HepG2 (cell line): Measurements from ENCODE around the gene UNC5B. TPM values are rescaled to one million over a fixed set of nuclear protein-coding genes. Genes with fewer than 3 reads are reported as not detected.
A peak's percentile ranks its signal among the peaks of the same experiment; 100 is the strongest.

Source experiments
- ATF7 ChIP-seq, 2 experiments: fragments of 450-650 bp in 1 of 2; sonication (generic) in 1 of 2; formaldehyde crosslinking in 1 of 2; IDR thresholded peaks; 2 replicates each; pipeline versions ENCODE4 v1.4.0 to v1.6.1; 2016 to 2020; ENCODE audit warnings: antibody characterized with exemption in 1 of 2, mild to moderate bottlenecking in 1 of 2, missing genetic modification reagents in 1 of 2
- BCL6 ChIP-seq: IDR thresholded peaks from 2 replicates; pipeline ENCODE4 v1.6.1; 2016; ENCODE audit warnings: missing genetic modification reagents, missing compliant biosample characterization
- CBFB ChIP-seq: sonication (generic); formaldehyde crosslinking; IDR thresholded peaks from 2 replicates; pipeline ENCODE4 v1.4.0; 2020; ENCODE audit warnings: missing genetic modification reagents
- CENPBD1 ChIP-seq: sonication (generic); formaldehyde crosslinking; IDR thresholded peaks from 2 replicates; pipeline ENCODE4 v1.8.0; 2022; ENCODE audit warnings: missing genetic modification reagents, low read depth, mild to moderate bottlenecking, borderline replicate concordance
- E2F2 ChIP-seq: sonication (generic); formaldehyde crosslinking; IDR thresholded peaks from 2 replicates; pipeline ENCODE4 v1.4.0; 2020; ENCODE audit warnings: missing genetic modification reagents, borderline replicate concordance
- ELK4 ChIP-seq: sonication (generic); formaldehyde crosslinking; IDR thresholded peaks from 2 replicates; pipeline ENCODE4 v1.9.0; 2021; ENCODE audit warnings: missing genetic modification reagents, borderline replicate concordance
- FOXK1 ChIP-seq: sonication (generic); formaldehyde crosslinking; IDR thresholded peaks from 2 replicates; pipeline ENCODE4 v1.4.0; 2020; ENCODE audit warnings: low read depth, missing genetic modification reagents, borderline replicate concordance
- HOMEZ ChIP-seq: IDR thresholded peaks from 2 replicates; pipeline ENCODE4 v1.6.1; 2016; ENCODE audit warnings: low read depth
- RAD21 ChIP-seq: fragments of 450-650 bp; formaldehyde crosslinking; IDR thresholded peaks from 2 replicates; pipeline ENCODE4 v1.5.0; 2020; ENCODE audit warnings: mild to moderate bottlenecking
- SRSF9 ChIP-seq: fragments of 200-400 bp; formaldehyde crosslinking; IDR thresholded peaks from 2 replicates; pipeline ENCODE4 v1.6.1; 2018; ENCODE audit warnings: borderline replicate concordance, mild to moderate bottlenecking, low read depth, low read length; ENCODE audit not compliant: insufficient read depth, poor library complexity, severe bottlenecking
- YEATS2 ChIP-seq: sonication (generic); formaldehyde crosslinking; IDR thresholded peaks from 2 replicates; pipeline ENCODE4 v1.4.0; 2020; ENCODE audit warnings: missing genetic modification reagents, borderline replicate concordance
- ZBTB42 ChIP-seq: sonication (generic); formaldehyde crosslinking; IDR thresholded peaks from 2 replicates; pipeline ENCODE4 v1.5.0; 2020; ENCODE audit warnings: mild to moderate bottlenecking, missing genetic modification reagents
- ZNF205 ChIP-seq: IDR thresholded peaks from 2 replicates; pipeline ENCODE4 v1.6.1; 2018; ENCODE audit warnings: missing biosample characterization, missing genetic modification reagents
- ZNF224 ChIP-seq: sonication (generic); formaldehyde crosslinking; IDR thresholded peaks from 2 replicates; pipeline ENCODE4 v1.5.0; 2020; ENCODE audit warnings: mild to moderate bottlenecking, missing genetic modification reagents
- ZNF318 ChIP-seq: sonication (generic); formaldehyde crosslinking; IDR thresholded peaks from 2 replicates; pipeline ENCODE4 v1.4.0; 2020; ENCODE audit warnings: mild to moderate bottlenecking, missing genetic modification reagents
- polyA plus RNA-seq, 8 experiments: library from polyadenylated mRNA; depleted of rRNA in 3 of 8; stranded (reverse) in 7 of 8; unstranded in 1 of 8; fragments of >200 nt; fragmentation: Illumina TruSeq in 4 of 8; extraction: Trizol in 4 of 8; gene quantifications; 2 replicates each; pipeline versions ENCODE4 v1.2.1 to v1.2.3, GENCODE V29; 2011 to 2016; ENCODE audit warnings: low read depth in 4 of 8, missing spikeins in 1 of 8, mixed read lengths in 1 of 8; ENCODE audit not compliant: insufficient read depth in 1 of 8
- total RNA-seq, 5 experiments: library from RNA; depleted of rRNA; stranded (reverse); fragments of >200 nt; fragmentation: Illumina TruSeq; extraction: Trizol; gene quantifications; 2 replicates each; pipeline ENCODE4 v1.2.3, GENCODE V29; 2016; ENCODE audit warnings: low read depth in 1 of 5

UNC5B gene
- total and polyA plus RNA-seq, 2 of the 13 experiments (the other 11 are each of a cell fraction or from before 2014, with no cell fraction given), result 0.07 TPM

GRCh38 chr10:71347587-71348395 is 135.4 kb downstream of the UNC5B start (continued):
- TF ChIP-seq FOXK1 (CRISPR knock-in tag), result 0 out of 2 replicates have a peak, but pooled peaks have one; percentile 32
- no peak for TF ChIP-seq HOMEZ (CRISPR knock-in tag)
- TF ChIP-seq SRSF9, result no peak
- TF ChIP-seq ZNF224 (CRISPR knock-in tag), result no peak
- no peak for TF ChIP-seq CBFB (CRISPR knock-in tag)
- TF ChIP-seq ZNF318 (CRISPR knock-in tag), result peak; percentile 50; the same call in 1 of the 2 replicates
- no peak for TF ChIP-seq ZBTB42 (CRISPR knock-in tag)
- TF ChIP-seq E2F2 (CRISPR knock-in tag), result 0 out of 2 replicates have a peak, but pooled peaks have one; percentile 75
- peak; percentile 51; the same call in 1 of the 2 replicates for TF ChIP-seq YEATS2 (CRISPR knock-in tag)
- 0 out of 2 replicates have a peak, but pooled peaks have one; percentile 23 for TF ChIP-seq RAD21 (CRISPR knock-in tag)
- peak; percentile 67 for TF ChIP-seq BCL6 (CRISPR knock-in tag)
- no peak for TF ChIP-seq CENPBD1 (CRISPR knock-in tag)
- TF ChIP-seq ATF7 (IDR thresholded peaks at IDR 0.05), result no peak
- no peak for TF ChIP-seq ATF7 (CRISPR knock-in tag; IDR thresholded peaks at IDR 0.05)
- TF ChIP-seq ZNF205, result peak; percentile 60; the same call in 1 of the 2 replicates
- no peak for TF ChIP-seq ELK4 (CRISPR knock-in tag)
